ENCODE measurements around the gene ZNF549.
A peak's percentile ranks its signal among the peaks of the same experiment; 100 is the strongest.
"Not testable (repeated sequence)": the region's sequence is repeated elsewhere in the genome, so short reads cannot be mapped to it uniquely, and the experiment has no call there.

ZNF549 gene

GRCh38 chr19:57527136-57527881 lies at the start of gene ZNF549:
TSS of gene ZNF549 (plus strand) at chr19:57527356. CDS start at chr19:57527574, 218 bp downstream.
- POLR2A ChIA-PET: no interaction called here
- CTCF ChIA-PET: interaction anchor here (1.0 kb wide), 1 partner anchor 9 kb away, joined by 3 read pairs; no protein-coding TSS in a partner anchor
- DNase-seq (ENCODE audit: low read depth, low spot score): peak; percentile 31
- H3K4me3 ChIP-seq (ENCODE audit: low read depth, low read length): peak within 1 kb of the TSS; percentile 98
- no peak for TF ChIP-seq CTCF (IDR thresholded peaks at IDR 0.05; ENCODE audit: insufficient read depth, low read length, missing control alignments)

- peak; percentile 23 for DNase-seq (ENCODE audit: low read depth, low spot score)
- H3K4me3 ChIP-seq (ENCODE audit: low read depth, low read length): peak within 1 kb of the TSS; percentile 96
- CTCF ChIA-PET: interaction anchor here (0.6 kb wide), 1 partner anchor 739 kb away, joined by 4 read pairs; no protein-coding TSS in a partner anchor
- POLR2A ChIA-PET: not testable (repeated sequence)
Measured at GRCh38 chr19:57487477-57488298, 39.5 kb upstream of the ZNF549 start, which contains the start of gene ZNF419. TSS of gene ZNF419 (plus strand) at chr19:57487750. CDS start at chr19:57487951, 201 bp downstream.

- peak overlapping the region; percentile 47 for H3K4me3 ChIP-seq (ENCODE audit: low read depth, low read length)
- CTCF ChIA-PET; POLR2A ChIA-PET; DNase-seq (ENCODE audit: low read depth, low spot score): not testable (repeated sequence)
Measured at GRCh38 chr19:57488299-57488644, 38.9 kb upstream of the ZNF549 start.

GRCh38 chr19:57499332-57499679 lies 27.9 kb upstream of the ZNF549 start:
- CTCF ChIA-PET; H3K4me3 ChIP-seq (ENCODE audit: low read depth, low read length); POLR2A ChIA-PET; DNase-seq (ENCODE audit: low read depth, low spot score): not testable (repeated sequence)

GRCh38 chr19:57499680-57500395 lies 27.3 kb upstream of the ZNF549 start, which contains the start of gene ZNF773:
TSS of gene ZNF773 (plus strand) at chr19:57499938. CDS start at chr19:57500081, 143 bp downstream.
- POLR2A ChIA-PET, CTCF ChIA-PET: not testable (repeated sequence)
- peak within 1 kb of the TSS; percentile 77 for H3K4me3 ChIP-seq (ENCODE audit: low read depth, low read length)
- DNase-seq (ENCODE audit: low read depth, low spot score): peak; percentile 60

GRCh38 chr19:57500400-57500799 lies 26.8 kb upstream of the ZNF549 start:
- peak overlapping the region; percentile 56 for H3K4me3 ChIP-seq (ENCODE audit: low read depth, low read length)
- DNase-seq (ENCODE audit: low read depth, low spot score); CTCF ChIA-PET; POLR2A ChIA-PET: not testable (repeated sequence)

- no peak overlapping the region for H3K4me3 ChIP-seq (ENCODE audit: low read depth, low read length)
- no peak for DNase-seq (ENCODE audit: low read depth, low spot score)
- CTCF ChIA-PET: no interaction called here
- POLR2A ChIA-PET: no interaction called here
- no peak for TF ChIP-seq CTCF (IDR thresholded peaks at IDR 0.05; ENCODE audit: insufficient read depth, low read length, missing control alignments)
Measured at GRCh38 chr19:57506163-57506562, 21.0 kb upstream of the ZNF549 start.

- no peak for TF ChIP-seq CTCF (IDR thresholded peaks at IDR 0.05; ENCODE audit: insufficient read depth, low read length, missing control alignments)
- CTCF ChIA-PET: no interaction called here
- DNase-seq (ENCODE audit: low read depth, low spot score): no peak
- H3K4me3 ChIP-seq (ENCODE audit: low read depth, low read length): no peak overlapping the region
- POLR2A ChIA-PET: no interaction called here
Measured at GRCh38 chr19:57511484-57511883, 15.7 kb upstream of the ZNF549 start.

Measured in AG04449 (cell line).